Caco-2 (cell line): ENCODE data around the gene STAB2. TPM values are rescaled to one million over a fixed set of nuclear protein-coding genes. Genes with fewer than 3 reads are reported as not detected.

ENCODE experiments used
- BruUV-seq: library from RNA; stranded (reverse); fragments of 400-500 nt; replicated peaks from 2 replicates; lab custom pipeline; 2021; lab: Mats Ljungman, UMichigan
- CTCF ChIA-PET: fragments of 300-600 bp; sonication (Branson Sonifier 250); formaldehyde crosslinking; loops from one replicate; lab custom pipeline; 2022; ENCODE audit warnings: antibody characterized with exemption; lab: Charles Lee
- POLR2A ChIA-PET: fragments of 300-600 bp; sonication (Branson Sonifier 250); formaldehyde crosslinking; loops from one replicate; lab custom pipeline; 2022; ENCODE audit warnings: antibody characterized with exemption; lab: Charles Lee
- DNase-seq, 2 experiments: peaks; one replicate each; pipeline versions ENCODE4 v3.0.0 to v3.0.0-alpha.2; 2020 to 2022
- H3K27me3 ChIP-seq: replicated peaks from 2 replicates; pipeline ENCODE4 v1.6.0; 2011; ENCODE audit warnings: low read length; ENCODE audit not compliant: control insufficient read depth, insufficient read depth
- H3K36me3 ChIP-seq: 2 replicates; pipeline ENCODE4 v1.5.1; 2011; ENCODE audit warnings: low read length; ENCODE audit not compliant: control insufficient read depth, insufficient read depth
- H3K4me1 ChIP-seq: fragments of 250-450 bp; sonication (Bioruptor Pico); 2 replicates; pipeline ENCODE4 v1.5.1; 2020; ENCODE audit warnings: mild to moderate bottlenecking
- H3K4me3 ChIP-seq: 2 replicates; pipeline ENCODE4 v1.5.1; 2011; ENCODE audit warnings: low read depth, mild to moderate bottlenecking, control low read depth, low read length
- H3K9me3 ChIP-seq: fragments of 250-450 bp; sonication (Bioruptor Pico); 2 replicates; pipeline ENCODE4 v1.5.1; 2020; ENCODE audit warnings: mild to moderate bottlenecking, moderate library complexity
- H3K27ac Mint-ChIP-seq: one replicate; pipeline ENCODE4 v1.8.0; 2022; ENCODE audit warnings: mixed read lengths; ENCODE audit not compliant: unreplicated experiment
- H3K27me3 Mint-ChIP-seq: one replicate; pipeline ENCODE4 v1.8.0; 2022; ENCODE audit warnings: mixed read lengths; ENCODE audit not compliant: insufficient read depth, unreplicated experiment
- H3K36me3 Mint-ChIP-seq: one replicate; pipeline ENCODE4 v1.8.0; 2022; ENCODE audit warnings: mild to moderate bottlenecking, mixed read lengths; ENCODE audit not compliant: insufficient read depth, unreplicated experiment
- H3K4me1 Mint-ChIP-seq: one replicate; pipeline ENCODE4 v1.8.0; 2022; ENCODE audit warnings: low read depth, mixed read lengths; ENCODE audit not compliant: unreplicated experiment
- H3K4me3 Mint-ChIP-seq: one replicate; pipeline ENCODE4 v1.8.0; 2022; ENCODE audit warnings: mild to moderate bottlenecking, moderate library complexity, mixed read lengths; ENCODE audit not compliant: unreplicated experiment
- H3K9me3 Mint-ChIP-seq: one replicate; pipeline ENCODE4 v1.8.0; 2022; ENCODE audit warnings: mixed read lengths; ENCODE audit not compliant: unreplicated experiment
- CTCF ChIP-seq, 2 experiments: fragments of 200-600 bp in 1 of 2; IDR thresholded peaks; 1 replicate in 1 of 2; 2 replicates in 1 of 2; pipeline versions ENCODE4 v1.5.1 to v1.8.0; 2011 to 2022; ENCODE audit warnings: antibody characterized with exemption in 1 of 2, control low read depth in 1 of 2, inconsistent platforms in 1 of 2, low read depth in 1 of 2, low read length in 1 of 2, mild to moderate bottlenecking in 1 of 2, moderate library complexity in 1 of 2; ENCODE audit not compliant: insufficient read depth in 1 of 2, severe bottlenecking in 1 of 2, unreplicated experiment in 1 of 2
- intact Hi-C: fragments of 100-400 bp; cut with micrococcal nuclease; formaldehyde crosslinking; loops from one replicate; pipeline ENCODE4 v1.10.0; 2022; ENCODE audit not compliant: unreplicated experiment
- total RNA-seq: library from RNA; stranded (reverse); gene quantifications from 2 replicates; pipeline ENCODE4 v1.2.3, GENCODE V29; 2022

STAB2 gene
- total RNA-seq, 1 experiment from 2014 or later = 0.25 TPM

GRCh38 chr12:103668520-103668919 lies 81.4 kb downstream of the STAB2 start:
- H3K4me1 Mint-ChIP-seq = peaks cover 9% of the 10 kb centered on the region
- no peaks in the 10 kb centered on the region for H3K9me3 ChIP-seq
- H3K36me3 ChIP-seq = no peaks in the 10 kb centered on the region
- H3K9me3 Mint-ChIP-seq = no peaks in the 10 kb centered on the region
- no peak overlapping the region for H3K27ac Mint-ChIP-seq
- no peak for DNase-seq
- H3K4me3 Mint-ChIP-seq = no peak overlapping the region
- H3K27me3 ChIP-seq = no peaks in the 10 kb centered on the region
- H3K4me3 ChIP-seq = no peak overlapping the region
- POLR2A ChIA-PET = no interaction called here
- intact Hi-C loops = no loop called here
- TF ChIP-seq CTCF (IDR thresholded peaks at IDR 0.05; ENCODE audit: insufficient read depth in 1 of 2, low read depth in 1 of 2, low read length in 1 of 2, severe bottlenecking in 1 of 2, unreplicated experiment in 1 of 2) = no peak
- no peaks in the 10 kb centered on the region for H3K27me3 Mint-ChIP-seq
- CTCF ChIA-PET = no interaction called here
- peaks cover 14% of the 10 kb centered on the region for H3K4me1 ChIP-seq
- no TSS peak for BruUV-seq
- H3K36me3 Mint-ChIP-seq = no peaks in the 10 kb centered on the region

GRCh38 chr12:103671367-103671766 lies 84.3 kb downstream of the STAB2 start:
- peaks cover 9% of the 10 kb centered on the region for H3K4me1 Mint-ChIP-seq
- no peaks in the 10 kb centered on the region for H3K36me3 ChIP-seq
- H3K9me3 ChIP-seq = no peaks in the 10 kb centered on the region
- no peaks in the 10 kb centered on the region for H3K36me3 Mint-ChIP-seq
- no peak overlapping the region for H3K27ac Mint-ChIP-seq
- no peak for TF ChIP-seq CTCF (IDR thresholded peaks at IDR 0.05; ENCODE audit: insufficient read depth in 1 of 2, low read depth in 1 of 2, low read length in 1 of 2, severe bottlenecking in 1 of 2, unreplicated experiment in 1 of 2)
- intact Hi-C loops = no loop called here
- H3K9me3 Mint-ChIP-seq = no peaks in the 10 kb centered on the region
- no peaks in the 10 kb centered on the region for H3K27me3 Mint-ChIP-seq
- no TSS peak for BruUV-seq
- no peak overlapping the region for H3K4me3 ChIP-seq
- H3K4me3 Mint-ChIP-seq = no peak overlapping the region
- CTCF ChIA-PET = no interaction called here
- POLR2A ChIA-PET = no interaction called here
- no peaks in the 10 kb centered on the region for H3K27me3 ChIP-seq
- DNase-seq = no peak
- H3K4me1 ChIP-seq = peaks cover 29% of the 10 kb centered on the region

GRCh38 chr12:103672401-103673119 lies 85.5 kb downstream of the STAB2 start:
- no TSS peak for BruUV-seq

More at GRCh38 chr12:103672401-103673119, 85.5 kb downstream of the STAB2 start:
- Histone ChIP-seq H3K27me3 (no peaks in the 10 kb centered on the region), H3K4me1 (peaks cover 29% of the 10 kb centered on the region), H3K36me3 (no peaks in the 10 kb centered on the region), H3K4me3 (no peak overlapping the region), H3K9me3 (no peaks in the 10 kb centered on the region)
- H3K27ac Mint-ChIP-seq = peak overlapping the region; percentile 19
- no peak for TF ChIP-seq CTCF (IDR thresholded peaks at IDR 0.05; ENCODE audit: insufficient read depth in 1 of 2, low read depth in 1 of 2, low read length in 1 of 2, severe bottlenecking in 1 of 2, unreplicated experiment in 1 of 2)
- intact Hi-C loops = no loop called here
- H3K4me1 Mint-ChIP-seq = peaks cover 9% of the 10 kb centered on the region
- DNase-seq = peak in 1 of 2 experiments; percentile 7
- no peaks in the 10 kb centered on the region for H3K36me3 Mint-ChIP-seq
- no peak overlapping the region for H3K4me3 Mint-ChIP-seq
- H3K27me3 Mint-ChIP-seq = no peaks in the 10 kb centered on the region
- H3K9me3 Mint-ChIP-seq = no peaks in the 10 kb centered on the region
- CTCF ChIA-PET = no interaction called here
- POLR2A ChIA-PET = no interaction called here
